Kidney epithelial cell (primary cell): ENCODE results near the gene SLC43A3. TPM values are rescaled to one million over a fixed set of nuclear protein-coding genes. Genes with fewer than 3 reads are reported as not detected.
"Not testable (repeated sequence)": the region's sequence is repeated elsewhere in the genome, so short reads cannot be mapped to it uniquely, and the experiment has no call there.

Source experiments
- DNase-seq: peaks from one replicate; pipeline ENCODE4 v3.0.0-alpha.2; 2010; ENCODE audit warnings: low read depth
- H3K27me3 ChIP-seq: 2 replicates; pipeline ENCODE4 v1.6.0; 2011; ENCODE audit warnings: low read length; ENCODE audit not compliant: control insufficient read depth, insufficient read depth
- H3K36me3 ChIP-seq: 2 replicates; pipeline ENCODE4 v1.5.1; 2011; ENCODE audit warnings: low read length; ENCODE audit not compliant: control insufficient read depth, insufficient read depth
- H3K4me3 ChIP-seq: 2 replicates; pipeline ENCODE4 v1.5.1; 2011; ENCODE audit warnings: low read depth, mild to moderate bottlenecking, control low read depth, low read length
- total RNA-seq: library from RNA; depleted of rRNA; stranded (reverse); fragments of >200 nt; gene quantifications from 2 replicates; pipeline ENCODE4 v1.2.3, GENCODE V29; 2015
- TF ChIP-seq, protein P1 (sequence below): IDR thresholded peaks from 2 replicates; pipeline ENCODE4 v1.5.1; 2011; ENCODE audit warnings: mild to moderate bottlenecking, moderate library complexity, low read length, control low read depth, inconsistent platforms; ENCODE audit not compliant: insufficient read depth, poor library complexity, severe bottlenecking

Gene SLC43A3
- total RNA-seq, 1 donor from 2014 or later: 108 TPM

DNA sequence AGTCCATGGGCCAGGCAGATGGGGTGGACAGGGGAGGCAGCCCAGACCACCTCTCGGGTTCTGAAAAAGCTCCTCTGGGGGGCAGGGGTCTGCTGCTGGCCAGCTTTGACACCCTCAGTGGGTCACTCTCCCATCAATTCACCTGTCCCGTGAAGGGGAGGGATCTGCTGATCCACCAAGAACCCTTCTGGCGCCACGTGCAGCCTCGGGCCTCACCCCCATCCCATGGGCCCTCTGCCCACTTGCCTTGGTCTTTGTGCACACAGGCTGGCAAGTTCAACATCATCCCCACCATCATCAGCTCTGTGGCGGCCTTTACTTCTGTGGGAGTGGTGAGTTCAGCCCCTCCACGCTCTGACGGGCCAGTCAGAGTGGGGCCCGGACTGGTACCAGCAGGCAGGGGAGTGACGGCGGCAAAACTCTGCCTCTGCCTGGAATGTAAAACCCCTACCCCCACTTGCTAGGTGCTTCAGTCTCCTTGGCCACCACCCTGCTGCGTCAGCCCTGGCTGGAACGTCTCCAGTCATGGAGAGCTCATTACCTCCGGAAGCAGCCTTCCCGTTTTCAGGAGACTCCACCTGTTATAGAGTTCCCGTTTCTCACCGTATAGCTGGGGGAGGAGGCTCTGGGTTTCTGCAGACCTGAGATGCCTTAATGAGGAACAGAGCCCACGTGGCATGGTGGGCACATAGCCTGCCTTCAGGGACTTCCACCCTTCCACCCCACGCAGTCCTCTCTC, 58.6 kb downstream of the SLC43A3 start:
- TF ChIP-seq, protein P1, sequence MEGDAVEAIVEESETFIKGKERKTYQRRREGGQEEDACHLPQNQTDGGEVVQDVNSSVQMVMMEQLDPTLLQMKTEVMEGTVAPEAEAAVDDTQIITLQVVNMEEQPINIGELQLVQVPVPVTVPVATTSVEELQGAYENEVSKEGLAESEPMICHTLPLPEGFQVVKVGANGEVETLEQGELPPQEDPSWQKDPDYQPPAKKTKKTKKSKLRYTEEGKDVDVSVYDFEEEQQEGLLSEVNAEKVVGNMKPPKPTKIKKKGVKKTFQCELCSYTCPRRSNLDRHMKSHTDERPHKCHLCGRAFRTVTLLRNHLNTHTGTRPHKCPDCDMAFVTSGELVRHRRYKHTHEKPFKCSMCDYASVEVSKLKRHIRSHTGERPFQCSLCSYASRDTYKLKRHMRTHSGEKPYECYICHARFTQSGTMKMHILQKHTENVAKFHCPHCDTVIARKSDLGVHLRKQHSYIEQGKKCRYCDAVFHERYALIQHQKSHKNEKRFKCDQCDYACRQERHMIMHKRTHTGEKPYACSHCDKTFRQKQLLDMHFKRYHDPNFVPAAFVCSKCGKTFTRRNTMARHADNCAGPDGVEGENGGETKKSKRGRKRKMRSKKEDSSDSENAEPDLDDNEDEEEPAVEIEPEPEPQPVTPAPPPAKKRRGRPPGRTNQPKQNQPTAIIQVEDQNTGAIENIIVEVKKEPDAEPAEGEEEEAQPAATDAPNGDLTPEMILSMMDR: no peak
- Histone ChIP-seq H3K4me3 (no peak overlapping the region), H3K36me3 (no peaks in the 10 kb centered on the region), H3K27me3 (no peaks in the 10 kb centered on the region)
- DNase-seq: no peak

DNA sequence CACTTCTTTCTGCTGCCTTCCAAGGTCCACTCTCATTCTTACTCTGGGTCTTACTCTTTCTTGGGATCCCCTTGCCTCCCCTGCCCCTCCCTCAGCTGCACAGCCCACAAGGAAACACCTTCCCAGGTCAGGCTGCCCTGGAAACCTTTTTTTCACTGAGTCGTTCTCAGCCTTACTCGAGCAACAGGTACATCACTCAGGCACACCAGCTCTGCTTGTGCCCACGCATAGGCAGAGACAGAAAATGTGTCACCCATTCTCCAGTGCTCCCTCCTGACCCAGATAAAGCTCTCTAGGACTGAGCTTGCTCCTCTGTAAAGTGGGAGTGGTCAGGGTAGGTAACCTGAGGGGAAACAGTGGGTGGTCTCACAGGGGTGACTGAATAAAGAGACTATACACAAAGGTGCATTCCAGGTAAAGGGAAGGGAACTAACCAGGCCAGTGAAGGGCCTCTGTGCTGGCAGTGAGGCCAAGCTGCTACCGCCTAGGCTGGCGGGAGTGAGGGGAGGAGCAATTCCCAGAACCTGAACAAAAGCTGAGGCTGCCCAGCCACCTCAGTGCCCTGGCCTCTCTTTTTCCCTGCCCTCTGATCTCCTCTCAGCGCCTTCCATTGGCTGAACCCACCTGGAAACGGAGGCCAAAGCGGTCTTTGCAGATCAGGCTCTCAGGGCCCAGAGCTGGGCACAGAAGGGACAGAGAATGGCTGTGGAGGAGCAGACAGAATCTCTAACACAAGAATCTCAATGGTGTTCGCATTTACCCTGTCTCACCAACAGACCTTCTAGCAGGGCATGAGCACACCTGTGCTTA, 61.9 kb downstream of the SLC43A3 start:
- TF ChIP-seq, protein P1: no peak
- Histone ChIP-seq H3K36me3 (no peaks in the 10 kb centered on the region), H3K27me3 (no peaks in the 10 kb centered on the region), H3K4me3 (no peak overlapping the region)
- no peak for DNase-seq

DNA sequence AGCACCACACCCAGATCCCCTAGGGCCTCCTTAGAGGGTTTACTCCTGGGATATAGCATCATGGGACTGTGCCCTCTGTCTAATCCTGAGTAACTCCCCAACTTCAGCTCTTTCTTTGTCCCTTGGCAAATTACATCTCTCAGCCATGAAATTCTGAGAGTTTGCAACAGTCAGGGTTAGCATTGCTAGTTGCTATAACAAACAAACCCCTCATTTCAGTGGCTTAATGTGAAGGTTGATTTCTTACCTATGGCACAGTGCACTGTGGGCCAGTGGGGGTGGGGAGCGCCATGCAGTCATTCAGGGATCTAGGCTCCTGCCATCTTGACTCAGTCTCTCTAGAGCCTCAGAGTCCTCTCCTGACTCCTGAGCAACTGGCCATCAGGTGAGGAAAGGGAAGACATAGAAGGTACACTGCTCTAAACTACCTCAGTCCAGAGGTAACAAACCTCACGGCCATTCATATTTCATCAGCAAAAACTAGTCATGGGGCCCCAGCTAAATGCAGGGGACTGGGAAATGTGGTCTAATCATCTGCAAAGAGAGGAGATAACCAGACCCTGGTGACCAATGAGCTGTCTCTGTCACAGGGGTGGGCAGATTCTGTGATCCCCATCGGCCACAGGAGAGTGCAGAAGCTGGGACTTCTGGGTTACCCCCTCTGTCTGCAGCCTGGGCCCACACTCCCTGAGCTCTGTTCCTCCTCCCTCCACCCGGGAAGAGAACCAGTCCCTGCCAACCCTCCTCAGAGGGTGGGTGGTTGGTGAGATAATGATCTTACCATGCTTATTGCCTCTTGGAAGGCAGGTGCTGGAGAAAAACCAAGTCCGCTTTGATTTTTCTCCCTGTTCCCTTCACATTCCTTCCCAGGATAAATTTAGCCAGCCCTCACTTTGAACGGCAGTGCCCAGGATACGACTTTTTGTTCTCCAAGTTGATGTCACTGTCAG, 63.5 kb downstream of the SLC43A3 start:
- H3K36me3 ChIP-seq: no peaks in the 10 kb centered on the region
- H3K4me3 ChIP-seq: no peak overlapping the region
- TF ChIP-seq, protein P1: no peak
- DNase-seq: no peak
- no peaks in the 10 kb centered on the region for H3K27me3 ChIP-seq

DNA sequence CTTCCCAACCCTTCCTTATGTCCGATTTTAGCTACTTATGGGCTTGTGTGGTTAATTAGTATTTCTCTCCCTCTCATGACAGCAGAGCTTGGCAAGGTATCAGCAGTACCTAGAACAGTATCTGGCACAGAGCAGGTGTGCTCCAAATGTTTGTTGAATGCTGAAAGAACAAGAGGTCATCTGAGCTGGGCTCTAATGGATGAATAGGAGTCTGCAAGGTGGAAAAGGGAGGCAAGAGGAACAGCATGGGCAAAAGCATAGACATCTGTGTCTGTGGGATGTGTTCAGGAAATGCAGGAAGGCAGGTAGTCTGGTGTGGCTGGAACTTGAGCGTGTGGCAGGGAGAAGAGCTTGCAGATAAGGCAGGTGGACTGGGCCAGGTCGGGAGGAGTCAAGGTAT, 65.0 kb downstream of the SLC43A3 start:
- no peaks in the 10 kb centered on the region for H3K36me3 ChIP-seq
- no peak for DNase-seq
- no peak overlapping the region for H3K4me3 ChIP-seq
- TF ChIP-seq, protein P1: no peak
- no peaks in the 10 kb centered on the region for H3K27me3 ChIP-seq

DNA sequence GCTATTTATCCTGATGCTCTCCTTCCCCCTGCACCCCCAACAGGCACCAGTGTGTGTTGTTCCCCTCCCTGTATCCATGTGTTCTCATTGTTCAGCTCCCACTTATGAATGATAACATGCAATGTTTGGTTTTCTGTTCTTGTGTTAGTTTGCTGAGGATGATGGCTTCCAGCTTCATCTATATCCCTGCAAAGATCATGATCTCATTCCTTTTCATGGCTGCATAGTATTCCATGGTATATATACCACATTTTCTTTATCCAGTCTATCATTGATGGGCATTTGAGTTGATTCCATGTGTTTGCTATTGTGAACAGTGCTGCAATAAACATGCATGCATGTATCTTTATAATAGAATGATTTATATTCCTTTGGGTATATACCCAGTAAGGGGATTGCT, 65.5 kb downstream of the SLC43A3 start:
- DNase-seq, H3K27me3 ChIP-seq, H3K4me3 ChIP-seq, H3K36me3 ChIP-seq: not testable (repeated sequence)

DNA sequence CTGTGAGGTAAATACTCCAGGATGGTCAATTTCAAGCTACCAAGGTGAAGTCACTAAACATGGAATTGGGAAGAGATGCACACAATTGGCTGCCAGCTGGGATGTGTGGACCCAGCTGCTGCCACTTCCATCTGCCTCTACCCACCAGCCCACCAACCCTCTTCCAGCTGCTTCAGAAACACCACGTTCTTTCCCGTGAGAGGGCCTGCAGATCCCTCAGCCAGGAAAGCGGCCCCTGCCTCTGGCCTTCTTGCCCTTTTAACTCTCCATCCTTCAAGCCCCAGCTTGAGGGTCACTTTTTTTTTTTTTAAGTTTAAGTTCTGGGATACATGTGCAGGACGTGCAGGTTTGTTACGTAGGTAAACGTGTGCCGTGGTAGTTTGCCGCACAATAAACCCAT, 65.9 kb downstream of the SLC43A3 start:
- TF ChIP-seq, protein P1: no peak
- H3K27me3 ChIP-seq: no peaks in the 10 kb centered on the region
- no peak for DNase-seq
- H3K36me3 ChIP-seq: no peaks in the 10 kb centered on the region
- no peak overlapping the region for H3K4me3 ChIP-seq
